Tongue (tissue), 2 donors: Measurements from ENCODE around the gene GPR82. TPM values are rescaled to one million over a fixed set of nuclear protein-coding genes. Genes with fewer than 3 reads are reported as not detected.
A peak's percentile ranks its signal among the peaks of the same experiment; 100 is the strongest.
"Not testable (repeated sequence)": the region's sequence is repeated elsewhere in the genome, so short reads cannot be mapped to it uniquely, and the experiment has no call there.

Source experiments
- DNase-seq: peaks from one replicate; pipeline ENCODE4 v3.0.0-alpha.2; 2015
- total RNA-seq: library from RNA; depleted of rRNA; stranded (reverse); fragments of >200 nt; gene quantifications from one replicate; pipeline ENCODE4 v1.2.3, GENCODE V29; 2014

The GPR82 gene
- total RNA-seq: 0.10 TPM

GRCh38 chrX:41723826-41724225 is at the start of gene GPR82:
TSS of gene GPR82 (plus strand) at chrX:41724181. CDS start at chrX:41727027, 2,846 bp downstream.
- DNase-seq: no peak

GRCh38 chrX:41676361-41676760 is 47.6 kb upstream of the GPR82 start:
- not testable (repeated sequence) for DNase-seq

DNA sequence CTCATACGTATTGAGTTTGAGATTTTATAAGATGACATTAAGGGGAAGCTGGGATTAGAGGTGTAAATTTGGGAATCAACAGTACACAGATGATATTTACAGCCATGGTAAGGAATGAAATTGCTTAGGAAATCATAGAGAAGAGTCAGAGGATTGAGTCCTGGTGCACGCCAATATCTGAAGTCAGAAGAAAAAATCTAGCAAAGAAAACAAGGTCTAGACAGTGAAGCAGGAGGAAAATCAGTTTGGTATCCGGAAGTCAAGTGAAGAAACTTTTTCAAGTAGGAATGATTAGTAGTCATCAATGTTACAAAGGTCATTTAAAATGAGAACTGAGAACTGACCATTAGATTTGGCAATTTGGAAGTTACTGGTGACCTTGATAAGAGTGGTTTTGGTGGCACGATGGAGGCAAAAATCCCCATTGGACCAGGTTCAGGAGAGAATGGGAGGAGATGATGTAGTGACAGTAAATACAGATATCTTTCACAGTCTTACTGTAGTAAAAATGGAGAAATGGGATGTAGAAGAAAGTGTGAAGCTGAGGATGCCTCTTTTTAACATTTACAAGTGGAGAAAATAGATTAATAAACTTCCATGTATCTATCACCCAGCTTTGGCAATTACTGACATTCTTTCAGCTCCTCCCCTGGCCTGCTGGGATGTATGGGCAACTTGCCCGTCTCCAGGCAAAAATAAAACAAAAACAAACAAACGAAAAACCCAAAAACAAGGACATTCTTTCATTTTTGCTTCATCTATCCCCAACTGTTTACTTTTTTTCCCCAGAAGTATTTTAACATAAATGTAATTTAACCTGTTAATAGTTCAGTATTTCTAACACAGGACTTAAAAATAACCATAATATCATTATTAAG is 46.6 kb upstream of the GPR82 start:
- DNase-seq: no peak

GRCh38 chrX:41684138-41684537 is 39.8 kb upstream of the GPR82 start:
- DNase-seq: no peak

GRCh38 chrX:41684940-41685339 is 39.0 kb upstream of the GPR82 start:
- DNase-seq: no peak

GRCh38 chrX:41686788-41687187 is 37.2 kb upstream of the GPR82 start:
- no peak for DNase-seq

DNA sequence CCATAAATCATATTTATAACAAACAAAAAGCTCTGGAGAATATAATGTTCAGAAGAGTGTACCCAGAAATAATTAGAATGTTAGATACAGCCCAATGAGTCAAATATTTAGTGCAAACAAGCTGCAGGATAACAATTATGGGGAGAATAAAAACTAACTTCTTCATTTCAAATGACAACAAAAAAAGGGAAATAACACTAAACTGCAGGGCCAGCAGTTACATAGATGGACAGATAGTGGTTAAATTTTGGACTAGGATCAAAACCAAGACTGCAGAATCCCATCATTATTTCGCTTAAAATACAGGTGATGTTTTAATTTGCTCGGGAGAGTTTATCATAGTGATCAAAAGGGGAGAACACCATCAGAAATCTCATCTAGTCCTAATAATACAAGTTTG is 35.8 kb upstream of the GPR82 start:
- no peak for DNase-seq

- no peak for DNase-seq
Measured at GRCh38 chrX:41688835-41689234, 35.1 kb upstream of the GPR82 start, which contains the start of gene GPR34. TSS of gene GPR34 (plus strand) at chrX:41688973. CDS start at chrX:41695634, 6,661 bp downstream.

- no peak for DNase-seq
Measured at GRCh38 chrX:41689711-41690110, 34.3 kb upstream of the GPR82 start.

DNA sequence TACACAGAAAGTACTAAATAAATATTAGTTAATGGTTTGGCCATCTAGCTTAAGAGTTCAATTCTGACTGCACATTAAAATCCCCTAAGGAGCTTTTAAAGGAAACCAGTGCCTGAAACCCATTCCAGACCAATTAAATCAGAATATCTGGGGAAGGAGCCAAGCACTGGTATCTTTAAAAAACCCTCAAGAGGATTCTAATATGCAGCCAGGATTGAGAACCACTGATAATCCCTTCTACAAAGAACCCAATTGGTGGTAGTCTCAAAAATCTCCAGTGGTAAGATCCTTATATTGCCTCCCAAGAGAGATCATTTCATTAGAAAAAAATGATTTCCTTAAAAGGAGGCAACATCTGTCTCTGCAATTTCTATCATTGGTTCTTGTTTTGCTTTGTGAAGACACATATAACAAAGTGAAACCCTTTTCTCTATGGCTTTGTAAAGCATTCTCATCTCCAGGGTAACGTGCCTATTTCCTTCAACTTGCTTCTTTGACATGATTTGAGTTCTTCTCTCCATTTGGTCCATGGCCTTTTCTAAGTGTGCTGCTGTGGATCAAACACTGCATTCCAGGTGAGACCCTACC is 31.7 kb upstream of the GPR82 start:
- no peak for DNase-seq

- no peak for DNase-seq
Measured at GRCh38 chrX:41693024-41693423, 31.0 kb upstream of the GPR82 start.

DNA sequence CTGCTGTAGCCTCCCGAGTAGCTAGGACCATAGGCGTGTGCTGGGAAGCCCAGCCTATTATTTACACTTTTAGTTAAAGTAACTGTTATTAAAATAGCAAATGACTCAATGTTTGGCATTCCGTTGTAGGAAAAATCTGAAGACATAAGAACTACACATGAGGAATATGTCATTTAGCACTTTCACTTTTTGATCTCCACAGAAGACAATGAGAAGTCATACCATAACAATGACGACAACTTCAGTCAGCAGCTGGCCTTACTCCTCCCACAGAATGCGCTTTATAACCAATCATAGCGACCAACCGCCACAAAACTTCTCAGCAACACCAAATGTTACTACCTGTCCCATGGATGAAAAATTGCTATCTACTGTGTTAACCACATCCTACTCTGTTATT is 28.6 kb upstream of the GPR82 start:
- DNase-seq: peak; percentile 0

- DNase-seq: no peak
Measured at GRCh38 chrX:41703574-41704029, 20.4 kb upstream of the GPR82 start.

GRCh38 chrX:41705042-41705441 is 18.9 kb upstream of the GPR82 start:
- DNase-seq: no peak

- DNase-seq: no peak
Measured at GRCh38 chrX:41705680-41706374, 18.2 kb upstream of the GPR82 start.

DNA sequence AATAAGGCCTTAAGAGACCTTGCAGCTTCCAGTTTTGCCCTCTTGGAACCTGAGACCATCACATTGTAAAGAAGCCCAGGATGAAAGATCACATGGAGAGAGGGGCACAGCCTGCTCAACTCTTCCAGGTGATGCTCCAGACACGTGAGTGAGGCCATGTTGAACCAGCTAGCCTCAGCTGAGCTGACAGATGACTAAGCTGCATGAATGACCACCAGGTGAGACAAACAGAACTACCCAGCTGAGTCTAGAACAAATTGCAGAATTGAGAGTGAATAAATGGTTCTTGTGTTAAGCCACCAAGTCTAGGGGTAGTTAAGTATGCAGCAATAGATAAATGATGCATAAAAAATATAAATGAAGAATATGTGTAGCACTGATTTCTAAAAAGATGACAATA is 16.8 kb upstream of the GPR82 start:
- no peak for DNase-seq

GRCh38 chrX:41708486-41708885 is 15.5 kb upstream of the GPR82 start:
- DNase-seq: no peak

- no peak for DNase-seq
Measured at GRCh38 chrX:41711021-41711667, 12.8 kb upstream of the GPR82 start.

DNA sequence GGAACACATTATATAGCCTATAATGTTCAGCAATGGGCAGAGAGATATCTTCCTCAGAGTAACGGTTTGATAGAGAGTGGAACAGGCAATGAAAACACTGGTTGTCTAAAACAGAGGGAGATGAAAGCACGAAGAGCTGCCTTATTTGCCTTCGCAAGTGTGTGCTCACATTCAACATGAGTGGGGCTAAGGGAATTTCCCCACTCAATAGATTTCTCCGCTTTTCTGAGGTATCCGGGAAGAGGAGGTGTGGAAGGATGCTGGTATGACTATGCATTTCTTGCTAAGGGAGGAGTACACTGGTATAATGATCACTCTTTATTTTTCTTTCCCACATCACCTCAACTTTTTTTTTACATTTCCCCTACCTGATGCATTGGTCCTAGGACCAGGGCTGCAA is 7.8 kb upstream of the GPR82 start:
- DNase-seq: no peak

GRCh38 chrX:41716767-41717473 is 7.1 kb upstream of the GPR82 start:
- no peak for DNase-seq

GRCh38 chrX:41718481-41719235 is 5.3 kb upstream of the GPR82 start:
- DNase-seq: no peak
